ENCODE results near the gene INO80E.
"Not testable (repeated sequence)": the region's sequence is repeated elsewhere in the genome, so short reads cannot be mapped to it uniquely, and the experiment has no call there.

Gene INO80E

GRCh38 chr16:30031477-30031918 lies 35.5 kb downstream of the INO80E start:
- no peak for DNase-seq (ENCODE audit: low read depth in 2 of 2)

- no peak for DNase-seq (ENCODE audit: low read depth in 2 of 2)
Measured at GRCh38 chr16:30032083-30032819, 36.2 kb downstream of the INO80E start.

- no peak for DNase-seq (ENCODE audit: low read depth in 2 of 2)
Measured at GRCh38 chr16:30033270-30033669, 37.2 kb downstream of the INO80E start.

GRCh38 chr16:30040221-30040620 lies 44.2 kb downstream of the INO80E start:
- no peak for DNase-seq (ENCODE audit: low read depth in 2 of 2)

- DNase-seq (ENCODE audit: low read depth in 2 of 2) = not testable (repeated sequence)
Measured at GRCh38 chr16:30040690-30041089, 44.6 kb downstream of the INO80E start.

- no peak for DNase-seq (ENCODE audit: low read depth in 2 of 2)
Measured at GRCh38 chr16:30041841-30042240, 45.8 kb downstream of the INO80E start.

GRCh38 chr16:30046178-30046577 lies 50.1 kb downstream of the INO80E start:
- no peak for DNase-seq (ENCODE audit: low read depth in 2 of 2)

- DNase-seq (ENCODE audit: low read depth in 2 of 2) = no peak
Measured at GRCh38 chr16:30046588-30046987, 50.5 kb downstream of the INO80E start.

- DNase-seq (ENCODE audit: low read depth in 2 of 2) = no peak
Measured at GRCh38 chr16:30049871-30050270, 53.8 kb downstream of the INO80E start.

GRCh38 chr16:30051518-30051917 lies 55.5 kb downstream of the INO80E start:
- no peak for DNase-seq (ENCODE audit: low read depth in 2 of 2)

- DNase-seq (ENCODE audit: low read depth in 2 of 2) = peak; percentile 68 to 71
Measured at GRCh38 chr16:30052671-30053372, 56.8 kb downstream of the INO80E start.

- DNase-seq (ENCODE audit: low read depth in 2 of 2) = no peak
Measured at GRCh38 chr16:30053376-30054015, 57.5 kb downstream of the INO80E start.

GRCh38 chr16:30054451-30054850 lies 58.4 kb downstream of the INO80E start:
- DNase-seq (ENCODE audit: low read depth in 2 of 2) = no peak

GRCh38 chr16:30054959-30055553 lies 59.0 kb downstream of the INO80E start:
- no peak for DNase-seq (ENCODE audit: low read depth in 2 of 2)

Measured in fibroblast of skin of left biceps (primary cell).